Measurements from ENCODE around the gene KLRD1. TPM values are rescaled to one million over a fixed set of nuclear protein-coding genes. Genes with fewer than 3 reads are reported as not detected.

KLRD1 gene
- 10 to 100 TPM in 1 of 6 donors, 1 to 10 TPM in 5; 4.7 to 10.9 (median 6.6) TPM for total RNA-seq

DNA sequence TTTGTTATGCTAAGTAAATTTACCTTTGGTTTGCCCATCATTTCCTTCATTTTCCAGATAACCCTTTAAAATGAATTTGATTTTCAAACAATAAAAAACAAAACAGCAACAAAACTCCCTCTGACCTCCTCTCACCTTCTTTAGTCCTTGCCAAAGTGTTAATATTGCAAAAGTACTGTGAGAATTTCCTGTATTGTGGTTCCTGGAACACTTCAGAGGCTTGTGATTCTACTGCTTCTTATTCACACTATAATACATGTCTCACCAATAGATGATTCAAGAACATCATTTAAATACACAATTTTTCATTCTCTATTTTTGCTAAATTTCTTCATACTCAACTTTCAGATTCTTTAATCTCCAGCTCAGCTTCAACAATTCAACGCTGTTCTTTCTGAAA is at the start of gene KLRD1:
KLRD1 (plus strand) TSS at position 241 of the 400 bp plus-strand sequence. CDS start 208 bp downstream, outside the sequence.
- 80 to 88% methylated on average over 1 of the region's 1 CpG for WGBS, 2 donors
- Histone ChIP-seq H3K36me3 (no peaks in the 10 kb centered on the region), H3K4me3 (no peak within 1 kb of the TSS), H3K4me1 (no peaks in the 10 kb centered on the region), H3K9me3 (no peaks in the 10 kb centered on the region), H3K27ac (no peak within 1 kb of the TSS), H3K27me3 (no peaks in the 10 kb centered on the region)
- TF ChIP-seq POLR2A (IDR thresholded peaks at IDR 0.05) (peak in 1 of 4 donors; percentile 26), EP300 (IDR thresholded peaks at IDR 0.05) (no peak), CTCF (IDR thresholded peaks at IDR 0.05) (no peak), POLR2AphosphoS5 (IDR thresholded peaks at IDR 0.05) (no peak)
- DNase-seq (no peak), ATAC-seq (ENCODE audit: low FRiP score in 2 of 2) (no peak)

GRCh38 chr12:10260927-10261326 is 46.7 kb upstream of the KLRD1 start:
- WGBS, 2 donors, result 0 to 95% methylated on average over 1 of the region's 1 CpG

DNA sequence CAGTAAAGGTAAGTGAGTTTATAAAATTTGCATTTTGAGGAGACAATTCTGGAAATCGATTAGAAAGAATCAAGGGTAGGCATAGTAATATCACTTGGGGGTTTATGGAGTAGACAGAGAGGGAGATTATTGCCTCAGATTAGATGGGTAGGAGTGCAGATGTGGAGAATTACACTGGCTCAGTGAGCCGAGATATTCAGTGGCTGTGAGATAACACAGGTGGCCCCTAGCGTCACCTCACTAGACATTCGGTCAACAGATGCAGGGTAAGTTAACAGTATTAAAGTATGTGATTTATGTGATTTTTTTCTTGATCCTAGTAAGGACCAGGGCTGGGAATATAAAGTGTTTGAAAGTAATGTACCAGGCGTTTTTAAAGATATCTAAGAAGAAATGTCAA is 39.6 kb upstream of the KLRD1 start:
- H3K27ac ChIP-seq, result no peak overlapping the region
- H3K27me3 ChIP-seq, result no peaks in the 10 kb centered on the region
- DNase-seq (no peak), ATAC-seq (ENCODE audit: low FRiP score in 2 of 2) (no peak)
- no peaks in the 10 kb centered on the region for H3K4me1 ChIP-seq
- H3K36me3 ChIP-seq, result no peaks in the 10 kb centered on the region
- no peak overlapping the region for H3K4me3 ChIP-seq
- 77 to 78% methylated on average over 5 of the region's 5 CpGs for WGBS, 2 donors
- no peaks in the 10 kb centered on the region for H3K9me3 ChIP-seq
- TF ChIP-seq CTCF (IDR thresholded peaks at IDR 0.05) (no peak), POLR2AphosphoS5 (IDR thresholded peaks at IDR 0.05) (no peak), EP300 (IDR thresholded peaks at IDR 0.05) (no peak), POLR2A (IDR thresholded peaks at IDR 0.05) (no peak)

More at GRCh38 chr12:10260927-10261326, 46.7 kb upstream of the KLRD1 start:
- Histone ChIP-seq H3K9me3 (no peaks in the 10 kb centered on the region), H3K4me3 (no peak overlapping the region), H3K4me1 (no peaks in the 10 kb centered on the region), H3K36me3 (no peaks in the 10 kb centered on the region), H3K27me3 (no peaks in the 10 kb centered on the region), H3K27ac (no peak overlapping the region)
- no peak for TF ChIP-seq EP300 (IDR thresholded peaks at IDR 0.05)
- no peak for TF ChIP-seq CTCF (IDR thresholded peaks at IDR 0.05)
- no peak for TF ChIP-seq POLR2AphosphoS5 (IDR thresholded peaks at IDR 0.05)
- TF ChIP-seq POLR2A (IDR thresholded peaks at IDR 0.05), result no peak
- ATAC-seq (ENCODE audit: low FRiP score in 2 of 2) (no peak), DNase-seq (no peak)

GRCh38 chr12:10272467-10272866 is 35.2 kb upstream of the KLRD1 start:
- WGBS, 2 donors, result 70 to 84% methylated on average over 2 of the region's 2 CpGs
- no peak for ATAC-seq (ENCODE audit: low FRiP score in 2 of 2)
- DNase-seq, result no peak

More at GRCh38 chr12:10272467-10272866, 35.2 kb upstream of the KLRD1 start:
- Histone ChIP-seq H3K27me3 (no peaks in the 10 kb centered on the region), H3K36me3 (no peaks in the 10 kb centered on the region), H3K27ac (no peak overlapping the region), H3K4me1 (no peaks in the 10 kb centered on the region), H3K4me3 (no peak overlapping the region), H3K9me3 (no peaks in the 10 kb centered on the region)
- no peak for TF ChIP-seq POLR2A (IDR thresholded peaks at IDR 0.05)
- TF ChIP-seq CTCF (IDR thresholded peaks at IDR 0.05), result no peak
- no peak for TF ChIP-seq POLR2AphosphoS5 (IDR thresholded peaks at IDR 0.05)
- TF ChIP-seq EP300 (IDR thresholded peaks at IDR 0.05), result no peak
